Muscle layer of colon (tissue), 2 donors: ENCODE measurements around the gene SERPINE2.
"Not testable (repeated sequence)": the region's sequence is repeated elsewhere in the genome, so short reads cannot be mapped to it uniquely, and the experiment has no call there.

Experiments
- H3K27ac ChIP-seq: one replicate; pipeline ENCODE4 v1.7.0; 2013; ENCODE audit warnings: low read depth, mild to moderate bottlenecking, low read length, moderate library complexity
- H3K27me3 ChIP-seq, 2 donors: one replicate each; pipeline ENCODE4 v1.7.0; 2013; ENCODE audit warnings: low read length in 2 of 2, mild to moderate bottlenecking in 2 of 2; ENCODE audit not compliant: insufficient read depth in 2 of 2, control insufficient read depth in 1 of 2
- H3K36me3 ChIP-seq: one replicate; pipeline ENCODE4 v1.7.0; 2013; ENCODE audit warnings: mild to moderate bottlenecking, low read length; ENCODE audit not compliant: insufficient read depth
- H3K4me1 ChIP-seq: one replicate; pipeline ENCODE4 v1.7.0; 2013; ENCODE audit warnings: mild to moderate bottlenecking, low read length; ENCODE audit not compliant: insufficient read depth
- H3K4me3 ChIP-seq, 2 donors: one replicate each; pipeline ENCODE4 v1.7.0; 2013; ENCODE audit warnings: low read length in 2 of 2, low read depth in 1 of 2, mild to moderate bottlenecking in 1 of 2, moderate library complexity in 1 of 2
- H3K9ac ChIP-seq: one replicate; pipeline ENCODE4 v1.7.0; 2013; ENCODE audit warnings: low read length
- H3K9me3 ChIP-seq: one replicate; pipeline ENCODE4 v1.7.0; 2013; ENCODE audit warnings: mild to moderate bottlenecking, low read length
- donor health status: abdominal sarcoma.
- donor health status: Adenocarcinoma of cecum.

Gene SERPINE2

DNA sequence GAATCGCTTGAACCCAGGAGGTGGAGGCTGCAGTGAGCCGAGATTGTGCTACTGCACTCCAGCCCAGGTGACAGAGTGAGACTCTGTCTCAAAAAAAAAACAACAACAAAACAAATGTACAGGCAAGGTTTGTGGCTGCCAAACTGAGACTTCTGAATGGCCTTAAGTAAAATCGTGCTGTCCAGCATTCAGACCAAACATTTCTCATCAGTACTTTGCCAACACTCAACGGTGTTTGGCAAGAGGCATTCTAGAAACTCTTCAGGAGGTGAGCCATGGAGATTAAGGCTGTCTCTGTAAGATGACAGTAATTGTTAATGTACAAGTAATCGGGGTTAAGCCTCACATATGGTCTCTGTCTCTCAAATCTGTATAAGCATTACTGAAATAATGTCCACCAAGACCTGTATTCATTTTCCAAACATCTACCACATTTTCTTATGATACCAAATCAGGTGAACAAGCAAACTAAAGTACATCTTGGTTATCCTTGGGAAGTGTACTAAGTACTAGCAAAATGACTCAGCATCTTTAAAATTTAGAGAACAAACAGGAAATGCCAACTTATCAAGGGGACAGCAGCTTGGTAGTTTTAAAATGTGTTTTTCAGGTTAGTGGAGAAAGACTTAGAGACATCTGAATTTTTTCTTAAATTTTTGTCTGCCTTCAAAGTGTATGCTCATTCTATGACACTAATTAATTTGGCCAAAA lies 29.3 kb downstream of the SERPINE2 start:
- Histone ChIP-seq H3K9ac (no peak overlapping the region), H3K36me3 (no peaks in the 10 kb centered on the region), H3K27me3 (no peaks in the 10 kb centered on the region), H3K4me1 (no peaks in the 10 kb centered on the region), H3K27ac (no peak overlapping the region), H3K4me3 (no peak overlapping the region), H3K9me3 (no peaks in the 10 kb centered on the region)

DNA sequence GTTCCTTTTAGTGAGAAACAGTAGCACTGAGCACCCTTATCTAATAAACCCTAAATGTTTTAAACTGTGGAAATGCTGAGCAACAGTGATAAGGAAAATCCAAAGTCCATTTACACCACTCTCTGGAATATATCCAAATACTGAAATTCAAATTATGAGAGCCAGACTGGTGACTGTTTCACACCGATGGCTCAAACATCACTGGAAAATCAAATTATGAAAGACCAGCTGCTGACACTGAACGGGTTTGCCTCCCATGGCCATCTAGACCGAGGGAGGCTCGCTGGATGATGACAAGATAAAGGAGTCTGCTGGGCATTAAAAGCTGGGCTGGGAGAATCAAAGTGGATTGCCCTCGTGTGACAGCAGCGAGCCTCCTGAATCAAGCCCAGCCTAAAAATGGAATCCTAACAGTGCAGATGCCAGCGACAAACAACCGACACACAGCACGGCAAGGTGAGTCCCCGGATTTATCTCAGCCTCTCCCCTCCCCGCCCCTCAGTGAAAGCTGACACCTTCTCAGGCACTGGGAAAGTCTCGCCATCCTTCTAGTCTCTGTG lies 30.3 kb downstream of the SERPINE2 start:
- Histone ChIP-seq H3K9ac (no peak overlapping the region), H3K4me3 (no peak overlapping the region)

DNA sequence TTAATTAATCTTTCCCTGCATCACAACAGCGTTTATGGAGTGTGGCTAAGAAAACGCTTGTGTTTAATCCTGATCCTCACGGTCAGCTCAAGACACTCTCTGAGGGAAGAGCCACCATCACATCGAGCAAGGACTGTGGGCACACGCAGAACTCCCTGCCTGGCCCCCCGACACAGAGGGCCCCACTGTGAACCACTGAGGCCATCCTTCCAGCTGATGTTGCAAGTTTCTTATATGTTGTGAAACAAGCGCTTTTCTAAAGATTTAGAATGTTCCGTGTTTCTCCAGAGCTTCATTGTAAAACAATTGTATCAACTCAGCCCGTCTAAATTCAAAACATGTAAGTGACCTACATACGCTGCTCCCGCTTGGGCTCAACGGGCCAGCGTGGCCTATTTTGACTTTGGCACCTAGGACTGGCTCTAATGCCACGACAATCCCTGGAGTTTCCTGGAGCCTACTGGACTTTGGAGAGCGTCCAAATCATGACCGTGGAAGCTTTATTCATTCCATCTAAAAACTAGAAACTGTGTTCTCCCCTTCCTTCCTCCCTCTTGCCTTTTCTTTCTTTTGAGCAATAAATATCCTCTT lies 34.9 kb downstream of the SERPINE2 start:
- no peaks in the 10 kb centered on the region for H3K27me3 ChIP-seq
- no peaks in the 10 kb centered on the region for H3K9me3 ChIP-seq
- no peak overlapping the region for H3K4me3 ChIP-seq
- H3K27ac ChIP-seq = no peak overlapping the region
- no peaks in the 10 kb centered on the region for H3K36me3 ChIP-seq
- H3K4me1 ChIP-seq = no peaks in the 10 kb centered on the region
- no peak overlapping the region for H3K9ac ChIP-seq

More for the DNA sequence above, 30.3 kb downstream of the SERPINE2 start:
- H3K9me3 ChIP-seq = no peaks in the 10 kb centered on the region
- no peaks in the 10 kb centered on the region for H3K36me3 ChIP-seq
- no peaks in the 10 kb centered on the region for H3K27me3 ChIP-seq
- H3K27ac ChIP-seq = no peak overlapping the region
- no peaks in the 10 kb centered on the region for H3K4me1 ChIP-seq

DNA sequence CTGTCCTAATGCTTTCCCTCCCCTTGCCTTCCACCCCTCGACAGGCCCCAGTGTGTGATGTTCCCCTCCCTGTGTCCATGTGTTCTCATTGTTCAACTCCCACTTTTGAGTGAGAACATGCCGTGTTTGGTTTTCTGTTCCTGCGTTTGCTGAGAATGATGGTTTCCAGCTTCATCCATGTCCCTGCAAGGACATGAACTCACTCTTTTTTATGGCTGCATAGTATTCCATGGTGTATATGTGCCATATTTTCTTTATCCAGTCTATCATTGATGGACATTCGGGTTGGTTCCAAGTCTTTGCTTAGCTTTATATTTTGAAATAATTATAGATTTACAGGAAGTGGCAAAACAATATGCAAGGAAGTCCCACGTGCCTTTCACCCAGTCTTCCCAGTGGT lies 38.4 kb downstream of the SERPINE2 start:
- not testable (repeated sequence) for H3K4me1 ChIP-seq, H3K36me3 ChIP-seq, H3K27ac ChIP-seq, H3K9me3 ChIP-seq, H3K27me3 ChIP-seq, H3K4me3 ChIP-seq, H3K9ac ChIP-seq

DNA sequence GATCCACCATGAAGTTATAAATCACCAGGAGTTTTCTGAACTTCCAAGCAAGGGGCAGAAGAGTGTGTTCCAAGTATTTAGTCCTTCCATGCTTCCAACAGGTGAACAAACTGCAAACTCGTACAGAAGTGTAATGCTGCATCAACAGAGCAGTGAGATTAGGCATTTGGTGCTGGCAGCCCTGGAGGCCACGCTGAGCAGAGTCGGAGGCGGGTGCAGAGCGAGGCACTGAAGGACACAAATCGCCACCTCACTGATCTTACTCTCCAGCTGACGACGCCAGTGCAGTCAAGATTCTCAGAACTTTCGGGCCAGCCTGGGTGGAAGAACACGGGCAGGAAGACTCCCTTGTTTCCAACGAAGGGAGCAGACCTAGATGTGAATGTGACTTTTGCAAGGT lies 39.2 kb downstream of the SERPINE2 start:
- H3K4me1 ChIP-seq = no peaks in the 10 kb centered on the region
- H3K36me3 ChIP-seq = no peaks in the 10 kb centered on the region
- no peaks in the 10 kb centered on the region for H3K9me3 ChIP-seq
- no peaks in the 10 kb centered on the region for H3K27me3 ChIP-seq
- no peak overlapping the region for H3K9ac ChIP-seq
- no peak overlapping the region for H3K27ac ChIP-seq
- H3K4me3 ChIP-seq = no peak overlapping the region

DNA sequence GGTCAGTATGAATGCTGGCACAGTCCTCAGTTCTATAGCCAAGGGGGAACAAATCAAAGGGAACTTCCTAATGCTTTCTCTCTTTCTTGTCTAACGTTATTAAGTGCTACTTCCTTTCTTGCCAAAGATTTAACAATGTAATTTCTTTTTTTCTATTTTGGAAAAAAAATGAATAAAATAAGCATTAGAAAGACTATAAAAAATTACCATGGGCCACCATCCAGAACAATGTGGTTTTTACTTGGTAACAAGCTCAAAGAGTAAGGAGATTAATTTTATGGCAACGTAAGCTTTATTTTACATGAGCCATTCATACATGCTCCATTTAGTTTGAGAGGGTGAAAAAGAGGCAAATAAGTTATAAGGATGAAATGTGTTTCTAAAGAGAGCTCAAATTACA lies 40.1 kb downstream of the SERPINE2 start:
- H3K27me3 ChIP-seq = no peaks in the 10 kb centered on the region
- H3K4me1 ChIP-seq = peaks cover 2% of the 10 kb centered on the region
- no peak overlapping the region for H3K9ac ChIP-seq
- no peak overlapping the region for H3K4me3 ChIP-seq
- no peaks in the 10 kb centered on the region for H3K36me3 ChIP-seq
- no peak overlapping the region for H3K27ac ChIP-seq
- H3K9me3 ChIP-seq = no peaks in the 10 kb centered on the region

DNA sequence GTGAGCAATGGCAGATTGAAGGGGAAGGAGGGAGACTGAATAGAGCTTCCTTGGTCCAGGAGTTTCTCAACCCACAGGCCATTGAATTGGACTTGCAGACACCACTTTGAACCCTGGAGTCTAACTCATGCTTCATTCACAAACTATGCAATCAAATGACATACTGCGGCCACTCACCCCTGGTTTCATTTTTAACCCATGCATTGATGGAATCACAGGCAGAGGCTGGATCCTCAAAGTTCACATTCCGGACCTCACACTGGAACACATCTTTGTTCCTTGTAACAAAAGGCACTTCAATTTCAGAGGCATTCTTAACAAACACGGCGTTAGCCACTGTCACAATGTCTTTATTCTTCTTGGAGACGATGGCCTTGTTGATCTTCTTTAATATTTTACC lies 41.1 kb downstream of the SERPINE2 start:
- Histone ChIP-seq H3K27ac (no peak overlapping the region), H3K4me3 (no peak overlapping the region), H3K36me3 (no peaks in the 10 kb centered on the region), H3K9me3 (no peaks in the 10 kb centered on the region), H3K9ac (no peak overlapping the region), H3K4me1 (peaks cover 5% of the 10 kb centered on the region), H3K27me3 (no peaks in the 10 kb centered on the region)

DNA sequence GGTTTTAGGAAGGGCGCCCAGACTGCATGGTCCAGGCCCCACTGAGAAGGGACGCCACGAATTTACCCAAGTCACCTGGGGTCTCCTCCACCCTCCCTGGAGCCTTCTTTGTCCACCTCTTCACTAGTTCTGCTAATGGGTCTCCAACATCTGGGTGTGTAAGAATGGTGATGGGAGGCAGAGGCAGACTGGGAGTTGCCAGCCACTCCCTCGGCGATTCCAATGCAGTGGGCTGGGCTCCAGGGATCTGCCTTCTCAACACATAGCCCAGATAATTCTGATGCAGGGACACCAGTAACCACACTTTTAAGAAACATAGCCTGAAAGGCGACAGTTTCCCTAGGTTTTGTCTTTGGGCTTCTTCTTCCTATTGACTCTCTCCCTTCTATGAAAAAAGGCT lies 42.7 kb downstream of the SERPINE2 start:
- H3K27ac ChIP-seq = no peak overlapping the region
- H3K4me1 ChIP-seq = peaks cover 5% of the 10 kb centered on the region
- no peaks in the 10 kb centered on the region for H3K27me3 ChIP-seq

DNA sequence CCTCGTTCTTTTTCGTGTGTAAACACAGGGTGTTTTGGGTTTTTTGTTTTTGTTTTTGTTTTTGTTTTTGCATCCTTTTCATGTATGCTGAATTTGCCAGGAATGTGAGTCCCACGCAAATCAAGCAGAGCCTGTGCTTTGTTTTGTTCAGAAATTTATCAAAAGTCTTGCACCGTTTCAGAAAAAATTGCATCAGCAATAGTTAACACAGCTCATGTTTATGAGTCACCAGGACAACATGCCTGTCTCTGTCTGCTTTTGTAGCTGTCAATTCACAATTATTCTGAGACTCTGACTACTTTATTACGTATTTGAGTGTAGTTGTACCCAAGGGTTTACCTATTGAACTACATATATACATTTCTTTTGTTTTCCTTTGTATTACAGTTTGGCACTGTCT lies 43.5 kb downstream of the SERPINE2 start:
- no peaks in the 10 kb centered on the region for H3K9me3 ChIP-seq
- no peak overlapping the region for H3K4me3 ChIP-seq
- no peaks in the 10 kb centered on the region for H3K27me3 ChIP-seq
- H3K27ac ChIP-seq = no peak overlapping the region
- H3K9ac ChIP-seq = no peak overlapping the region
- H3K36me3 ChIP-seq = no peaks in the 10 kb centered on the region
- H3K4me1 ChIP-seq = peaks cover 5% of the 10 kb centered on the region

More for the DNA sequence above, 42.7 kb downstream of the SERPINE2 start:
- no peaks in the 10 kb centered on the region for H3K36me3 ChIP-seq
- H3K4me3 ChIP-seq = no peak overlapping the region
- no peaks in the 10 kb centered on the region for H3K9me3 ChIP-seq
- H3K9ac ChIP-seq = no peak overlapping the region

DNA sequence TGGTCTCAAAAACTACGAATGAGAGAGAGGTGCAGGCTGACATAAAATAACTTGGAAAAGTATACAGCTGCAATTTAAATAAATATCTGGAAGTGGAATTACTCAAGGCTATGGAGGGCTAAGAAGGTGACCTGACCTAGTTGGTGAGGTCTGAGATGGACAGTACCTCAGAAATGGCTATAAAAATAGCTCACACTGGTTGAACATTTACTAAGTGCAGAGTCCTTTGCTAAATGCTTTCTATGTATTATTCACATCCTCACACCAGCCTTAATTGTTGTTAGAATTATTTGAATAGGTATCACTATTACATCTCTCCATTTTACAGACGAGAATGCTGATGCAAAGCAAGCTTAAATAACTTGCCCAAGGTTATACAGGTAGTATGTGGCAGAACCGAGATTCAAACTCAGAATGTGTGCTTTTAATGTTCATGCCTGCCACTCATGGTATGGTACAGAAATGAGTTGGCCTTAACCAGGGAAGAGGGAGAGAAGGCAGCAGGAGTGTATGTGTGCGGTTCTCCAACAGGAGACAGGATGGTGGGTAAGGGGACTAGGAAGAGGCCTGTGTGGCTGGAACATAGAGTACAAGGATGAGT lies 44.4 kb downstream of the SERPINE2 start:
- H3K27ac ChIP-seq = no peak overlapping the region
- no peak overlapping the region for H3K9ac ChIP-seq
- H3K9me3 ChIP-seq = no peaks in the 10 kb centered on the region
- no peaks in the 10 kb centered on the region for H3K27me3 ChIP-seq
- peaks cover 5% of the 10 kb centered on the region for H3K4me1 ChIP-seq
- H3K4me3 ChIP-seq = no peak overlapping the region
- H3K36me3 ChIP-seq = no peaks in the 10 kb centered on the region

DNA sequence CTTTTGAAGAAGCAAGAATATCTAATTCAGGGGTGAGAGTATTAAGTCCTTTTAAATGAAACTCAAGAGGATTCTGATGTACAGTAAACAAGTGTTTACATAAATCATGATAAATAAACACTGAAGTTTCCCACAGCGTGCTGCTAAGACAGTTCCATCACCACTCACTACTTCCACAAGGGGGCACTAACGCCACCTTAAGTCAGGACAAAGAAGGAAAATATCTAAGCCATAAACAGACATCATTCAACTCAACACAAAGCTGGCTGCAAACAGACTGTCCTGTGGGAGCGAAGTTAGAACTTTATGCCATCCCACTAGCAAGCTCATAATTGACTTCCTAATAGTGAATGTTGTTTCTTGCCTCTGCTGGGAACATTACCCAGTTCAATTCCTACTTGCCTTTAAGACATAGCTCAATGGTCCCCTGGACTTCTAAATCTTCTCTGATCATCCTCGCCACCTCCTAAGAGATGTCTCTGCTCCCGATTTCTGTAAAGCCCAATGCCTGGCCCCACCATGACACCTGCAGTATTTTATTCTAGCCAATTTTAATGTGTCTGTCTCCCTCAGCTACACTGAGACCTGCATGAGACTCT lies 45.4 kb downstream of the SERPINE2 start:
- Histone ChIP-seq H3K27ac (no peak overlapping the region), H3K4me1 (peaks cover 5% of the 10 kb centered on the region), H3K4me3 (no peak overlapping the region), H3K9me3 (no peaks in the 10 kb centered on the region), H3K9ac (no peak overlapping the region), H3K36me3 (no peaks in the 10 kb centered on the region), H3K27me3 (no peaks in the 10 kb centered on the region)
